GM12872 (cell line): ENCODE data around the gene CTNND2.

ENCODE experiments used
- CTCF ChIP-seq: IDR thresholded peaks from 3 replicates; pipeline ENCODE4 v1.5.1; 2011; ENCODE audit warnings: low read depth, mild to moderate bottlenecking, low read length, moderate library complexity; ENCODE audit not compliant: insufficient read depth

Gene CTNND2

GRCh38 chr5:11044581-11044980 lies 859.7 kb downstream of the CTNND2 start:
- no peak for TF ChIP-seq CTCF

DNA sequence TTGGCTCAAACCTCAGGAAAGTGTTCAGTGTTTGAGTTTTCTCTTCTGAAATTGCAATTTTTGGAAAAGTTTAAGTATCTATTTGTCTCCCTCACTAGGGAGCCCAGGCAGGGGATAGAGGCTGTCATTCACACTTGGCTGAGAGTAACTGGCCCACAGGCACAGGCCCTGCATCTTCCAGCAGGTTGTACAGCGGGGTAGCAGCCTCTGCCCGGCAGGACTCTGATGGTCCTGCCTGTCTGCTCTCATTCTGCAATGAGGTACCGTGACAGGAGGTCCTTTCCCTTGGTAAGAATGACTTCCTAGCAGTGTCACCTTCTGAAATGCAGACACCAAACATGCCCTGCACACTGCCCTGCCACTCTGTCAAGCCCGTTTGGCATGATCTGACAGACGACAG lies 860.4 kb downstream of the CTNND2 start:
- TF ChIP-seq CTCF = no peak

GRCh38 chr5:11040345-11040744 lies 863.9 kb downstream of the CTNND2 start:
- no peak for TF ChIP-seq CTCF

DNA sequence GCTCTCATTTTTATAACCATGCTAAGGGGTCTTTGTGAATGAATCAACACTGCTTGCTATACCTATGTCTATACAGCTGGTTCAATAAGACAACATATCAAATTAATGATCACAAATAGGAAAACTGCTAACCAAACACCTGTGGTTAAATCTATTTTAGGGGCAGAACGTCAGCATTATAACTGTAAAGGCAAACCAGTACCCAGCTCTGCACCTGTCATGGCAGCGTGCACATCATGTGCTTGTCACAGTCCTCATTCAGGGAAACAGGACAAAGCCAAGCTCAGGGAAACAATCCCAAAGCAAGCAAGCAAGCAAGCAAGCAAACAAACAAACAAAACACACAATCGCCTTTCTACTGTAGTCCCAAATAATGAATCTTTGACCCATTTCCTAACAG lies 865.5 kb downstream of the CTNND2 start:
- no peak for TF ChIP-seq CTCF

GRCh38 chr5:11037941-11038340 lies 866.3 kb downstream of the CTNND2 start:
- no peak for TF ChIP-seq CTCF

GRCh38 chr5:11037080-11037479 lies 867.2 kb downstream of the CTNND2 start:
- no peak for TF ChIP-seq CTCF

- TF ChIP-seq CTCF = no peak
Measured at GRCh38 chr5:11030671-11031070, 873.6 kb downstream of the CTNND2 start.

GRCh38 chr5:11027660-11028059 lies 876.6 kb downstream of the CTNND2 start:
- TF ChIP-seq CTCF = no peak
